K562 (cell line): ENCODE data around the gene FAM53A. TPM values are rescaled to one million over a fixed set of nuclear protein-coding genes. Genes with fewer than 3 reads are reported as not detected.

Experiments used
- ARID3B ChIP-seq: fragments of 250-450 bp; sonication (Bioruptor Pico); IDR thresholded peaks from 2 replicates; pipeline ENCODE4 v1.4.0; 2020; ENCODE audit warnings: borderline replicate concordance
- CREB3L1 ChIP-seq: fragments of 450-650 bp; IDR thresholded peaks from 2 replicates; pipeline ENCODE4 v1.6.1; 2014; ENCODE audit warnings: low read depth, mild to moderate bottlenecking, moderate library complexity, borderline replicate concordance
- DEAF1 ChIP-seq: fragments of 450-650 bp; formaldehyde crosslinking; IDR thresholded peaks from 2 replicates; pipeline ENCODE4 v1.4.0; 2020; ENCODE audit warnings: mild to moderate bottlenecking, moderate library complexity
- HDAC2 ChIP-seq: fragments of 450-650 bp; IDR thresholded peaks from 2 replicates; pipeline ENCODE4 v1.6.1; 2016; ENCODE audit warnings: mild to moderate bottlenecking
- JUNB ChIP-seq: fragments of 450-650 bp; formaldehyde crosslinking; conservative IDR thresholded peaks from 2 replicates; pipeline ENCODE4 v1.4.0; 2020; ENCODE audit warnings: mild to moderate bottlenecking
- MEIS2 ChIP-seq: fragments of 450-650 bp; IDR thresholded peaks from 2 replicates; pipeline ENCODE4 v1.6.1; 2014; ENCODE audit warnings: mild to moderate bottlenecking; ENCODE audit not compliant: partially characterized antibody
- MLLT1 ChIP-seq, 2 experiments: fragments of 450-650 bp; IDR thresholded peaks; 2 replicates each; pipeline ENCODE4 v1.6.1; 2016
- NCOA2 ChIP-seq, 2 experiments: fragments of 450-650 bp; IDR thresholded peaks; 2 replicates each; pipeline ENCODE4 v1.6.1; 2018; ENCODE audit warnings: mild to moderate bottlenecking in 2 of 2, moderate library complexity in 1 of 2; ENCODE audit not compliant: partially characterized antibody in 2 of 2
- PML ChIP-seq: IDR thresholded peaks from 2 replicates; pipeline ENCODE4 v1.6.1; 2012; ENCODE audit warnings: low read length, inconsistent platforms
- THRB ChIP-seq: fragments of 450-650 bp; formaldehyde crosslinking; conservative IDR thresholded peaks from 2 replicates; pipeline ENCODE4 v1.4.0; 2022; ENCODE audit warnings: mild to moderate bottlenecking, missing genetic modification characterization
- VEZF1 ChIP-seq: fragments of 200-800 bp; sonication (Bioruptor generic); IDR thresholded peaks from 2 replicates; pipeline ENCODE4 v1.6.1; 2017; ENCODE audit warnings: missing genetic modification characterization, missing compliant biosample characterization
- ZBTB7A ChIP-seq: IDR thresholded peaks from 2 replicates; pipeline ENCODE4 v1.6.1; 2011; ENCODE audit warnings: low read depth, mild to moderate bottlenecking, low read length, moderate library complexity, borderline replicate concordance; ENCODE audit not compliant: control insufficient read depth
- ZNF347 ChIP-seq: fragments of 450-650 bp; formaldehyde crosslinking; IDR thresholded peaks from 2 replicates; pipeline ENCODE4 v1.4.0; 2020; ENCODE audit warnings: low read depth, mild to moderate bottlenecking, moderate library complexity
- ZNF436 ChIP-seq: fragments of 250-450, 450-650 bp; sonication (Bioruptor Pico); formaldehyde crosslinking; IDR thresholded peaks from 2 replicates; pipeline ENCODE4 v1.7.0; 2020; ENCODE audit warnings: mild to moderate bottlenecking
- ZNF449 ChIP-seq: fragments of 250-450 bp; sonication (Bioruptor Pico); IDR thresholded peaks from 2 replicates; pipeline ENCODE4 v1.8.0; 2022; ENCODE audit warnings: moderate library complexity, mild to moderate bottlenecking, inconsistent platforms
- ZNF584 ChIP-seq: fragments of 200-800 bp; sonication (Bioruptor generic); IDR thresholded peaks from 2 replicates; pipeline ENCODE4 v1.6.1; 2016; ENCODE audit warnings: low read depth, mild to moderate bottlenecking, missing genetic modification characterization, missing compliant biosample characterization
- ZNF75A ChIP-seq: fragments of 450-650 bp; formaldehyde crosslinking; IDR thresholded peaks from 2 replicates; pipeline ENCODE4 v1.4.0; 2020; ENCODE audit warnings: mild to moderate bottlenecking
- polyA plus RNA-seq, 8 experiments: library from polyadenylated mRNA; depleted of rRNA in 4 of 8; stranded (reverse) in 5 of 8; unstranded in 3 of 8; fragments of >200 nt; fragmentation: Nextera tagmentation in 2 of 8; fragmentation: Illumina TruSeq in 1 of 8; extraction: Ambion mirVana in 2 of 8; extraction: Trizol in 1 of 8; gene quantifications; 2 replicates each; pipeline versions ENCODE4 v1.2.1 to v1.2.3, GENCODE V29; 2011 to 2014; ENCODE audit warnings: inconsistent platforms in 1 of 8, missing spikeins in 1 of 8
- total RNA-seq, 7 experiments: library from RNA; depleted of rRNA in 6 of 7; stranded (reverse); fragments of >200 nt in 6 of 7; fragmentation: Illumina TruSeq in 2 of 7; extraction: Trizol in 2 of 7; gene quantifications; 2 replicates each; pipeline versions ENCODE4 v1.2.1 to v1.2.3, GENCODE V29; 2011 to 2021; ENCODE audit warnings: low replicate concordance in 1 of 7

Gene FAM53A
- total and polyA plus RNA-seq, 9 of the 15 experiments (the other 6 are each of a cell fraction or from before 2014, with no cell fraction given): 0.53 to 2.7 (median 1.4) TPM; not detected in 2

GRCh38 chr4:1593881-1594345, 90.2 kb downstream of the FAM53A start (continued):
- TF ChIP-seq THRB (CRISPR knock-in tag): no peak
- no peak for TF ChIP-seq JUNB (CRISPR knock-in tag)
- no peak for TF ChIP-seq ZNF75A (CRISPR knock-in tag)
- 0 out of 4 replicates have a peak, but pooled peaks of 1 of the 2 experiments have one; percentile 23 for TF ChIP-seq MLLT1 (IDR thresholded peaks at IDR 0.05)
- TF ChIP-seq PML: no peak
- TF ChIP-seq NCOA2 (IDR thresholded peaks at IDR 0.05; ENCODE audit: partially characterized antibody in 2 of 2): no peak
- no peak for TF ChIP-seq HDAC2
- TF ChIP-seq VEZF1 (CRISPR knock-in tag): peak; percentile 38
- no peak for TF ChIP-seq MEIS2
- TF ChIP-seq ZNF436 (CRISPR knock-in tag): peak; percentile 98
- no peak for TF ChIP-seq ARID3B (CRISPR knock-in tag)
- no peak for TF ChIP-seq ZNF584 (CRISPR knock-in tag)
- TF ChIP-seq CREB3L1: no peak
- TF ChIP-seq ZNF449 (CRISPR knock-in tag): no peak
- TF ChIP-seq ZBTB7A: peak; percentile 39; the same call in 1 of the 2 replicates
- no peak for TF ChIP-seq DEAF1
- TF ChIP-seq ZNF347: no peak
